ENCODE data around the gene PTPRT. TPM values are rescaled to one million over a fixed set of nuclear protein-coding genes. Genes with fewer than 3 reads are reported as not detected.

PTPRT gene
- total RNA-seq, 1 experiment from 2014 or later, result 0.13 TPM

- Histone ChIP-seq H2BK20ac (ENCODE audit: low read depth, low read length, poor library complexity, severe bottlenecking) (no peak overlapping the region), H3K9ac (ENCODE audit: extremely low read depth, insufficient read length, low read length) (no peak overlapping the region), H3K27me3 (ENCODE audit: insufficient read depth, low read length) (no peaks in the 10 kb centered on the region), H4K5ac (ENCODE audit: insufficient read length, low read depth, low read length) (no peak overlapping the region), H2BK120ac (ENCODE audit: low read depth, low read length, poor library complexity, severe bottlenecking) (no peak overlapping the region), H3K4me1 (ENCODE audit: insufficient read depth, low read length) (no peaks in the 10 kb centered on the region), H3K4me2 (ENCODE audit: insufficient read depth, insufficient read length, low read length) (no peak overlapping the region), H4K91ac (ENCODE audit: insufficient read length, low read depth, low read length) (no peak overlapping the region), H2AFZ (ENCODE audit: low read length) (no peak overlapping the region), H2AK5ac (ENCODE audit: insufficient read length, low read length) (no peak overlapping the region), H3K14ac (ENCODE audit: insufficient read depth, low read length) (no peak overlapping the region), H4K20me1 (ENCODE audit: control insufficient read depth, insufficient read depth, insufficient read length) (no peaks in the 10 kb centered on the region), H3K9me3 (ENCODE audit: control insufficient read depth, low read depth, low read length) (no peaks in the 10 kb centered on the region), H3K79me1 (ENCODE audit: insufficient read depth, low read depth, low read length, poor library complexity, severe bottlenecking) (no peaks in the 10 kb centered on the region), H2BK15ac (ENCODE audit: low read depth, low read length) (no peak overlapping the region), H4K8ac (replicated peaks; ENCODE audit: insufficient read length, low read depth, low read length) (no peak overlapping the region), H3K27ac (ENCODE audit: insufficient read length, low read depth, low read length) (no peak overlapping the region), H3K23ac (ENCODE audit: insufficient read length, low read depth, low read length) (no peak overlapping the region), H3K23me2 (ENCODE audit: insufficient read length, low read depth, low read length, poor library complexity, severe bottlenecking) (no peaks in the 10 kb centered on the region), H3K79me2 (ENCODE audit: insufficient read depth, low read length) (no peaks in the 10 kb centered on the region), H2BK5ac (ENCODE audit: insufficient read length, low read length) (no peak overlapping the region), H2BK12ac (ENCODE audit: insufficient read length, low read depth, low read length) (no peak overlapping the region), H3K56ac (ENCODE audit: insufficient read length, low read depth, low read length) (no peak overlapping the region), H3K4ac (ENCODE audit: low read depth, low read length) (no peak overlapping the region), H3K18ac (ENCODE audit: insufficient read length, low read depth, low read length) (no peak overlapping the region), H3T11ph (ENCODE audit: low read length) (no peak overlapping the region)
- DNase-seq, result no peak
- Mint-ChIP-seq H3K36me3 (ENCODE audit: insufficient read depth in 1 of 3, low read depth in 3 of 3) (peaks cover 0 to 4% (median 0%) of the 10 kb centered on the region in 3 experiments; a peak in 1 of 7 replicates), H3K27me3 (ENCODE audit: low read depth) (peaks cover 28% of the 10 kb centered on the region), H3K9me3 (peaks cover 4% of the 10 kb centered on the region in 2 experiments; a peak in 2 of 5 replicates), H3K4me1 (peaks cover 4 to 14% of the 10 kb centered on the region in 2 experiments; a peak in 3 of 4 replicates), H3K4me3 (no peak overlapping the region), H3K27ac (no peak overlapping the region)
- TF ChIP-seq, protein P1, sequence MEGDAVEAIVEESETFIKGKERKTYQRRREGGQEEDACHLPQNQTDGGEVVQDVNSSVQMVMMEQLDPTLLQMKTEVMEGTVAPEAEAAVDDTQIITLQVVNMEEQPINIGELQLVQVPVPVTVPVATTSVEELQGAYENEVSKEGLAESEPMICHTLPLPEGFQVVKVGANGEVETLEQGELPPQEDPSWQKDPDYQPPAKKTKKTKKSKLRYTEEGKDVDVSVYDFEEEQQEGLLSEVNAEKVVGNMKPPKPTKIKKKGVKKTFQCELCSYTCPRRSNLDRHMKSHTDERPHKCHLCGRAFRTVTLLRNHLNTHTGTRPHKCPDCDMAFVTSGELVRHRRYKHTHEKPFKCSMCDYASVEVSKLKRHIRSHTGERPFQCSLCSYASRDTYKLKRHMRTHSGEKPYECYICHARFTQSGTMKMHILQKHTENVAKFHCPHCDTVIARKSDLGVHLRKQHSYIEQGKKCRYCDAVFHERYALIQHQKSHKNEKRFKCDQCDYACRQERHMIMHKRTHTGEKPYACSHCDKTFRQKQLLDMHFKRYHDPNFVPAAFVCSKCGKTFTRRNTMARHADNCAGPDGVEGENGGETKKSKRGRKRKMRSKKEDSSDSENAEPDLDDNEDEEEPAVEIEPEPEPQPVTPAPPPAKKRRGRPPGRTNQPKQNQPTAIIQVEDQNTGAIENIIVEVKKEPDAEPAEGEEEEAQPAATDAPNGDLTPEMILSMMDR (conservative IDR thresholded peaks at IDR 0.05), result peak; percentile 46; the same call in 2 of the 3 replicates
- no CpG with 5 or more reads among the region's 4 CpGs for WGBS (ENCODE audit: extremely low coverage, insufficient read length, low lambda C conversion rate)
Observed at GRCh38 chr20:43205699-43206098, 16.0 kb upstream of the PTPRT start.
